NCI-H187 (cell line): ENCODE results near the gene OBSCN.

Experiments
- DNase-seq, 2 experiments: peaks; one replicate each; lab custom pipeline; 2025; lab: John Stamatoyannopoulos, UW

The OBSCN gene

DNA sequence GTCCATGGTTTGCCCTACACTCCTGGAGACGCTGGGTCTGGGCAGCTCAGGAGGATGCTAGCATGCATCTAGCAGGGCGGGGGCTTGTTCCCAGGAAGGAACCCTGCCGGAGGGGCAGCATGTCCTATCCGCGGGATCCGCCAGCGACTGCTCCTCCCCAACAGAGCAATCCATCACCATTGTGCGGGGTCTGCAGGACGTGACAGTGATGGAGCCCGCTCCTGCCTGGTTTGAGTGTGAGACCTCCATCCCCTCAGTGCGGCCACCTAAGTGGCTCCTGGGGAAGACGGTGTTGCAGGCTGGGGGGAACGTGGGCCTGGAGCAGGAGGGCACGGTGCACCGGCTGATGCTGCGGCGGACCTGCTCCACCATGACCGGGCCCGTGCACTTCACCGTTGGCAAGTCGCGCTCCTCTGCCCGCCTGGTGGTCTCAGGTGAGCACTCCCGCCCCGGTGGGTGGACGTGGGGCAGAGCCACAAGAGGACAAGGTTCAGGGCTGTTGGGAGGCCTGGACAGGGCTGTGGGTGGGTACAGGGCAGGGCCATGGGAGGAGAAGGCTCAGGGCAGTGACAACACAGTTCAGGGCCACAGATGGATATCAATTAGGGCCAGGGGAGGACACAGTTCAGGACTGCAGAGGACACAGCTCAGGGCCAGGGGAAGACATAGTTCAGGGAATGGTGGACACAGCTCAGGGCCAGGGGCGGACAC lies 71.3 kb downstream of the OBSCN start:
- DNase-seq: no peak

GRCh38 chr1:228279722-228280105 lies 71.9 kb downstream of the OBSCN start:
- no peak for DNase-seq

DNA sequence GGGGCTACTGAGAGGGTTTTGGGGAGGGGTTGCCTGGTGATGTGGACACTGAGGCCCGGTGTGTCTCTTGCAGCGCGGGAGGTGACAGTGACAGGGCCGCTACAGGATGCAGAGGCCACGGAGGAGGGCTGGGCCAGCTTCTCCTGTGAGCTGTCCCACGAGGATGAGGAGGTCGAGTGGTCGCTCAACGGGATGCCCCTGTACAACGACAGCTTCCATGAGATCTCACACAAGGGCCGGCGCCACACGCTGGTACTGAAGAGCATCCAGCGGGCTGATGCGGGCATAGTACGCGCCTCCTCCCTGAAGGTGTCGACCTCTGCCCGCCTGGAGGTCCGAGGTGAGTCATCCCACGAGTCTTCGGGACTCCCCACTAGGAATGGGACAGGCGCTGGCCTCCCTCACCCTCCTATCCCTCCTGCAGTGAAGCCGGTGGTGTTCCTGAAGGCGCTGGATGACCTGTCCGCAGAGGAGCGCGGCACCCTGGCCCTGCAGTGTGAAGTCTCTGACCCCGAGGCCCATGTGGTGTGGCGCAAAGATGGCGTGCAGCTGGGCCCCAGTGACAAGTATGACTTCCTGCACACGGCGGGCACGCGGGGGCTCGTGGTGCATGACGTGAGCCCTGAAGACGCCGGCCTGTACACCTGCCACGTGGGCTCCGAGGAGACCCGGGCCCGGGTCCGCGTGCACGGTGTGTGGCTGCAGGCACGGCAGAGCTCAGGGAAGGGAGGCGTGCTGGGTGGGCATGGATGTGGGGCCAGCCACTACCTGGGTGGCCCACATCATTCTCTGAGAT lies 72.5 kb downstream of the OBSCN start:
- no peak for DNase-seq

DNA sequence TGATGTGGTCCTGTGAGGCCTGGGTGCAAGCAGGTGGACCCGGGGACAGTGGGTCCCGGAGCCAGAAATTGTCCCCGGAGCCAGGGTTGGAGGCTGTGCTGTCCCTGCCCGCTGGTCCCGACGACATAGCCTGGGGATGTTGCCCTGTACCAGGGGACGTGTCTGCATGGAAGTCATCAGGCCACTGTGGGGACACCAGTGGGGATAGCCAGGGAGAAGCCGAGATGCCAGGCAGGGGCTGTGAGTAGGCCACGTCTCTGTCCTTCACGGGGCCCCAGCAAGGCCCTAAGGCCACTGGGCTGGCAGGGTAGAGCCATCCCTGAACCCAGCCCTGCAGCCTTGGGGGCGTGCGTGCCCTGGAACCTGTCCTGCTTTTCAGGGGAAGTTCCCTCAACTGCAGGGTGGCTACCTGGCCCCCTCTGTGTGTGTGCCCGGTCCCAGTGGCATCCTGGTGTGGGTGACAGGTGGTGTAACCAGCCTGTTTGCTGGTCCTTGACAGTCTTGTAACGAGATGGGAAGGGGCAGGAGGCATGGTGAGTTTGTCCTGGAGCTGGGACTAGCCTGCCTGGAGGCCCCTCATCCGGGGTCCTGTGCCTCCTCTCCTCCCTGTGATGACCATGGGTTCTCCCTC lies 73.2 kb downstream of the OBSCN start:
- no peak for DNase-seq

- no peak for DNase-seq
Measured at GRCh38 chr1:228281631-228282328, 73.9 kb downstream of the OBSCN start.

GRCh38 chr1:228282329-228283042 lies 74.6 kb downstream of the OBSCN start:
- no peak for DNase-seq

DNA sequence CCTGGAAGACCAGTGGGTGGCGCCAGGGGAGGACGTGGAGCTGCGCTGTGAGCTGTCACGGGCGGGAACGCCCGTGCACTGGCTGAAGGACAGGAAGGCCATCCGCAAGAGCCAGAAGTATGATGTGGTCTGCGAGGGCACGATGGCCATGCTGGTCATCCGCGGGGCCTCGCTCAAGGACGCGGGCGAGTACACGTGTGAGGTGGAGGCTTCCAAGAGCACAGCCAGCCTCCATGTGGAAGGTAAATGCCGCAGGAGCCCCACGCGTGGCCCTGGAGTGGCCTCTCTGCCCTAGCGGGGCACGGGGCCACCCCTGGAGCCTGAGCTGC lies 75.2 kb downstream of the OBSCN start:
- no peak for DNase-seq

- no peak for DNase-seq
Measured at GRCh38 chr1:228283476-228284147, 75.8 kb downstream of the OBSCN start.

- DNase-seq: no peak
Measured at GRCh38 chr1:228284148-228284495, 76.3 kb downstream of the OBSCN start.

GRCh38 chr1:228284521-228284920 lies 76.7 kb downstream of the OBSCN start:
- DNase-seq: no peak

DNA sequence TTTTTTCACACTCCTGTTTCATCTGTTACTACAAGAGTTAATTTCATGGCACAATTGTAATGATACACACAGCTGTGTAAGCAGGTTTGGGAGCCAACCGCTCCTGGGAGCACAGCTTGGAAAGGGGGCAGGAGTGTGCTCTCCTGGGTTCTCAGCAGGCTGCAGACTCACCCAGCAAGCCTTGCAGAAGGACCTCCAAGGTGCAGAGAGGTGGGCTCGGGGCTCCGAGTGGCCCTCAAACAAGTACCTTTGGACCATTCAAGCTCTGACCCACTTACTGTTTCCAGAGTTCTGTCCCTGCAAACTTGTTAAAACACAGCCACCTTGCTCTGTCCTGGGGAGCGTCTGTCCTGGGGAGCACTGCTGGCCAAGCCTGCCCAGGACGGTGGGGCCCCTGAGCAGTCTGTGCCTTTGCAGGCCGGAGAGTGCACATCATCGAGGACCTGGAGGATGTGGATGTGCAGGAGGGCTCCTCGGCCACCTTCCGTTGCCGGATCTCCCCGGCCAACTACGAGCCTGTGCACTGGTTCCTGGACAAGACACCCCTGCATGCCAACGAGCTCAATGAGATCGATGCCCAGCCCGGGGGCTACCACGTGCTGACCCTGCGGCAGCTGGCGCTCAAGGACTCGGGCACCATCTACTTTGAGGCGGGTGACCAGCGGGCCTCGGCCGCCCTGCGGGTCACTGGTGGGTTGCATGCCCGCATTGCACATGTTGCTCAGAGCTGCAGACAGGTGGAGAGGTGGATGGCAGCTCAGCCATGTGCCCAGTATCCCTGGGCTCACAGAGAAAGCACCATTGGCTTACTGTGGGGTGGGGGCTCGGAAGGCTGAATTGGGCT lies 78.0 kb downstream of the OBSCN start:
- no peak for DNase-seq

- DNase-seq: no peak
Measured at GRCh38 chr1:228286505-228287417, 78.9 kb downstream of the OBSCN start.

- DNase-seq: no peak
Measured at GRCh38 chr1:228287541-228288425, 79.9 kb downstream of the OBSCN start.

DNA sequence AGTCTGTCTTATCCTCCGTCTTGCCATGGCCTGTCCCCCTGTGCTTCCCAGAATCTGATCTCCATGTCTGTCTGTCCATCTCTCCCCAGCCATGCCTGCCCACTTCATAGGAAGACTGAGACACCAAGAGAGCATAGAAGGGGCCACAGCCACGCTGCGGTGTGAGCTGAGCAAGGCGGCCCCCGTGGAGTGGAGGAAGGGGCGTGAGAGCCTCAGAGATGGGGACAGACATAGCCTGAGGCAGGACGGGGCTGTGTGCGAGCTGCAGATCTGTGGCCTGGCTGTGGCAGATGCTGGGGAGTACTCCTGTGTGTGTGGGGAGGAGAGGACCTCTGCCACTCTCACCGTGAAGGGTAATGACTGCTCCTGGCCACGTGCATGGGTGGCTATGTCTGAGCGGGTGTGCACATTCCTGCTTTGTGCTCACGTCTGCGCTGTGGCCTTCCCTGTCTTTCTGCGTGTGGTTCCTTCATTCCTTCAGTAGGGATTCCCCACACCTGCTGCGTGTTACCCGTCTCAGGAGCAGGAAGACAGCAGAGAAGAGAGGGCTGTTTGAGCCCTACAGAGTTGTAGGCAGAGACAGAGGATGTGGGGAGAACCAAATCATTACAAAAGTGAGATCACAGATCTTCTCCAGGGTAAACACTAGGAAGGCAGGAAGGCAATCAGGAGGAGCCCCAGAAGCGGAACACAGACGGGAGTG lies 80.8 kb downstream of the OBSCN start:
- DNase-seq: no peak

- no peak for DNase-seq
Measured at GRCh38 chr1:228289239-228289849, 81.5 kb downstream of the OBSCN start.

- DNase-seq: no peak
Measured at GRCh38 chr1:228289996-228290881, 82.4 kb downstream of the OBSCN start.
